MM.1S (cell line): ENCODE results near the gene FOXL1.

Experiments
- EZH2 ChIP-seq: fragments of 300-600 bp; sonication (generic); optimal IDR thresholded peaks from 2 replicates; pipeline ENCODE3; 2017; ENCODE audit warnings: low read depth, mild to moderate bottlenecking, antibody characterized with exemption, low read length, mixed read lengths
- TF ChIP-seq, protein P1 (sequence below): fragments of 300-600 bp; sonication (generic); IDR thresholded peaks from 2 replicates; pipeline ENCODE4 v1.5.1; 2016; ENCODE audit warnings: antibody characterized with exemption, low read length, mixed read lengths

DNA sequence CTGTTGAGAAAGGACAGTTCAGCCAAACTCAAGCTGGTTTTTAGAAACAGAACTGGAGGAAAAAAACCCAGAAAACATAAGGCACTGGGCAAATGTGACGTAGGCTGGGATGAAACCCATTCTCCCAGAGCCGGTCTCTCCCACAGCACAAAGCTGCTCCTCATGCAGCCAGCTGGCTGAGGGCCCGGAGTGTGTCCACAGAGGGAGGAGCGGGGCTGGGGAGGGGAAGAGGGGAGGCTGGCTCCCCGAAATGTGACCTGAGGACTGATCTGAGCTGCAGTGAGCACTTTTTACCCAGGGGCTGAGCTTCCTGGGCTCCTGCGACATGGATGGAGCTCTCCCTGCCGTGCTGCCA lies 47.2 kb upstream of the FOXL1 start:
- TF ChIP-seq, protein P1, sequence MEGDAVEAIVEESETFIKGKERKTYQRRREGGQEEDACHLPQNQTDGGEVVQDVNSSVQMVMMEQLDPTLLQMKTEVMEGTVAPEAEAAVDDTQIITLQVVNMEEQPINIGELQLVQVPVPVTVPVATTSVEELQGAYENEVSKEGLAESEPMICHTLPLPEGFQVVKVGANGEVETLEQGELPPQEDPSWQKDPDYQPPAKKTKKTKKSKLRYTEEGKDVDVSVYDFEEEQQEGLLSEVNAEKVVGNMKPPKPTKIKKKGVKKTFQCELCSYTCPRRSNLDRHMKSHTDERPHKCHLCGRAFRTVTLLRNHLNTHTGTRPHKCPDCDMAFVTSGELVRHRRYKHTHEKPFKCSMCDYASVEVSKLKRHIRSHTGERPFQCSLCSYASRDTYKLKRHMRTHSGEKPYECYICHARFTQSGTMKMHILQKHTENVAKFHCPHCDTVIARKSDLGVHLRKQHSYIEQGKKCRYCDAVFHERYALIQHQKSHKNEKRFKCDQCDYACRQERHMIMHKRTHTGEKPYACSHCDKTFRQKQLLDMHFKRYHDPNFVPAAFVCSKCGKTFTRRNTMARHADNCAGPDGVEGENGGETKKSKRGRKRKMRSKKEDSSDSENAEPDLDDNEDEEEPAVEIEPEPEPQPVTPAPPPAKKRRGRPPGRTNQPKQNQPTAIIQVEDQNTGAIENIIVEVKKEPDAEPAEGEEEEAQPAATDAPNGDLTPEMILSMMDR, result no peak
- no peak for TF ChIP-seq EZH2
